ENCODE results near the gene MRPL28.

The MRPL28 gene

GRCh38 chr16:318628-319027, 51.7 kb downstream of the MRPL28 start:
- Histone ChIP-seq H3K9ac (ENCODE audit: low read length) (no peak overlapping the region), H3F3A (ENCODE audit: insufficient read depth) (no peaks in the 10 kb centered on the region), H2AFZ (ENCODE audit: low read depth, low read length, severe bottlenecking) (no peak overlapping the region), H3K4me2 (ENCODE audit: low read depth, low read length, poor library complexity, severe bottlenecking) (no peak overlapping the region), H3K4me3 (ENCODE audit: insufficient read depth, low read length, poor library complexity, severe bottlenecking) (no peak overlapping the region), H3K9me3 (ENCODE audit: insufficient read depth, low read length) (no peaks in the 10 kb centered on the region), H3K9me2 (replicated peaks; ENCODE audit: insufficient read depth, low read length) (no peaks in the 10 kb centered on the region), H3K36me3 (ENCODE audit: low read length) (no peaks in the 10 kb centered on the region), H4K20me1 (ENCODE audit: low read depth, low read length) (no peaks in the 10 kb centered on the region), H3K27me3 (ENCODE audit: low read length) (no peaks in the 10 kb centered on the region), H3K79me2 (ENCODE audit: insufficient read depth, low read length) (peaks cover 8% of the 10 kb centered on the region; the same call in 1 of the 2 replicates), H3K27ac (ENCODE audit: low read depth, low read length) (no peak overlapping the region)
- TF ChIP-seq, protein P1, sequence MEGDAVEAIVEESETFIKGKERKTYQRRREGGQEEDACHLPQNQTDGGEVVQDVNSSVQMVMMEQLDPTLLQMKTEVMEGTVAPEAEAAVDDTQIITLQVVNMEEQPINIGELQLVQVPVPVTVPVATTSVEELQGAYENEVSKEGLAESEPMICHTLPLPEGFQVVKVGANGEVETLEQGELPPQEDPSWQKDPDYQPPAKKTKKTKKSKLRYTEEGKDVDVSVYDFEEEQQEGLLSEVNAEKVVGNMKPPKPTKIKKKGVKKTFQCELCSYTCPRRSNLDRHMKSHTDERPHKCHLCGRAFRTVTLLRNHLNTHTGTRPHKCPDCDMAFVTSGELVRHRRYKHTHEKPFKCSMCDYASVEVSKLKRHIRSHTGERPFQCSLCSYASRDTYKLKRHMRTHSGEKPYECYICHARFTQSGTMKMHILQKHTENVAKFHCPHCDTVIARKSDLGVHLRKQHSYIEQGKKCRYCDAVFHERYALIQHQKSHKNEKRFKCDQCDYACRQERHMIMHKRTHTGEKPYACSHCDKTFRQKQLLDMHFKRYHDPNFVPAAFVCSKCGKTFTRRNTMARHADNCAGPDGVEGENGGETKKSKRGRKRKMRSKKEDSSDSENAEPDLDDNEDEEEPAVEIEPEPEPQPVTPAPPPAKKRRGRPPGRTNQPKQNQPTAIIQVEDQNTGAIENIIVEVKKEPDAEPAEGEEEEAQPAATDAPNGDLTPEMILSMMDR (IDR thresholded peaks at IDR 0.05; ENCODE audit: insufficient read depth, low read length, poor library complexity, severe bottlenecking): no peak
- TF ChIP-seq EZH2phosphoT487 (conservative IDR thresholded peaks at IDR 0.05; ENCODE audit: low read length): no peak

- Histone ChIP-seq H3K27me3 (ENCODE audit: low read length) (no peaks in the 10 kb centered on the region), H3K27ac (ENCODE audit: low read depth, low read length) (no peak overlapping the region), H3K9me2 (replicated peaks; ENCODE audit: insufficient read depth, low read length) (no peaks in the 10 kb centered on the region), H4K20me1 (ENCODE audit: low read depth, low read length) (no peaks in the 10 kb centered on the region), H3K4me3 (ENCODE audit: insufficient read depth, low read length, poor library complexity, severe bottlenecking) (no peak overlapping the region), H3K9ac (ENCODE audit: low read length) (no peak overlapping the region), H3K9me3 (ENCODE audit: insufficient read depth, low read length) (no peaks in the 10 kb centered on the region), H3K79me2 (ENCODE audit: insufficient read depth, low read length) (peaks cover 8% of the 10 kb centered on the region; the same call in 1 of the 2 replicates), H3F3A (ENCODE audit: insufficient read depth) (no peaks in the 10 kb centered on the region), H3K36me3 (ENCODE audit: low read length) (no peaks in the 10 kb centered on the region), H2AFZ (ENCODE audit: low read depth, low read length, severe bottlenecking) (no peak overlapping the region), H3K4me2 (ENCODE audit: low read depth, low read length, poor library complexity, severe bottlenecking) (no peak overlapping the region)
- TF ChIP-seq, protein P1 (IDR thresholded peaks at IDR 0.05; ENCODE audit: insufficient read depth, low read length, poor library complexity, severe bottlenecking): no peak
- TF ChIP-seq EZH2phosphoT487 (conservative IDR thresholded peaks at IDR 0.05; ENCODE audit: low read length): no peak
Measured at GRCh38 chr16:317583-317982, 52.8 kb downstream of the MRPL28 start.
